Activated naive CD4-positive, alpha-beta T cell treated with anti-CD3 and anti-CD28 coated beads, Interleukin-2, amount 10 ng/mL, durations not matched to agents 7 days and 5 days (primary cell): Measurements from ENCODE around the gene SPATA31D3.
"Not testable (repeated sequence)": the region's sequence is repeated elsewhere in the genome, so short reads cannot be mapped to it uniquely, and the experiment has no call there.

Experiments used
- CTCF ChIA-PET: fragments of 350-600 bp; sonication (Branson Sonifier 250); formaldehyde crosslinking; loops from one replicate; lab custom pipeline; 2021; ENCODE audit warnings: antibody characterized with exemption; lab: Charles Lee
- DNase-seq: peaks from one replicate; pipeline ENCODE4 v3.0.0-alpha.2; 2020
- H3K27ac Mint-ChIP-seq: one replicate; pipeline ENCODE4 v1.8.0; 2021; ENCODE audit warnings: mild to moderate bottlenecking, moderate library complexity, mixed read lengths
- H3K27me3 Mint-ChIP-seq: one replicate; pipeline ENCODE4 v1.8.0; 2021; ENCODE audit warnings: mild to moderate bottlenecking, mixed read lengths
- H3K36me3 Mint-ChIP-seq: one replicate; pipeline ENCODE4 v1.8.0; 2021; ENCODE audit warnings: mixed read lengths
- H3K4me1 Mint-ChIP-seq: one replicate; pipeline ENCODE4 v1.8.0; 2021; ENCODE audit warnings: mixed read lengths
- H3K4me3 Mint-ChIP-seq: one replicate; pipeline ENCODE4 v1.8.0; 2021; ENCODE audit warnings: mild to moderate bottlenecking, moderate library complexity, mixed read lengths
- H3K9me3 Mint-ChIP-seq: one replicate; pipeline ENCODE4 v1.8.0; 2021; ENCODE audit warnings: mixed read lengths

The SPATA31D3 gene

DNA sequence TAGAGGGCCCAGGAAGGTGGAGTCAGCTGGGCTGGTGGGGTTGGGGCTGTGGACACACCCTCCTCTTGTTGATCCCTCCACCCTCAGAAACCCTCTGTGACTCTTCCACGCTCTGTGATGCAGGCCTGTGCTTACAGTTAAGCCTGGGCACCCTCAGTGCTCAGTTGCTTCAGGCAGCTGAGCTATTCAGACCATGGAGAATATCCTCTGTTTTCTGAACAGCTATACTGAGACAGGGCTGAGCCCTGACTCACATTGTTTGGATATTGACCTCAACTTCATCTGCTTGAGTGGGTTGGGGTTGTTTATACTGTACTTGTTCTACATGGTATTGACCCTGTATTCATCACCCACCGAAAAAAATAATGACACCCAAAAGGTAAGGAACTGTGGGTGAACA lies at the start of gene SPATA31D3:
Gene SPATA31D3 (plus strand): TSS at position 108 of the 400 bp plus-strand sequence. CDS start 86 bp downstream, at position 194.
- H3K9me3 Mint-ChIP-seq, H3K4me3 Mint-ChIP-seq, DNase-seq, CTCF ChIA-PET, H3K27me3 Mint-ChIP-seq, H3K27ac Mint-ChIP-seq, H3K36me3 Mint-ChIP-seq, H3K4me1 Mint-ChIP-seq: not testable (repeated sequence)

DNA sequence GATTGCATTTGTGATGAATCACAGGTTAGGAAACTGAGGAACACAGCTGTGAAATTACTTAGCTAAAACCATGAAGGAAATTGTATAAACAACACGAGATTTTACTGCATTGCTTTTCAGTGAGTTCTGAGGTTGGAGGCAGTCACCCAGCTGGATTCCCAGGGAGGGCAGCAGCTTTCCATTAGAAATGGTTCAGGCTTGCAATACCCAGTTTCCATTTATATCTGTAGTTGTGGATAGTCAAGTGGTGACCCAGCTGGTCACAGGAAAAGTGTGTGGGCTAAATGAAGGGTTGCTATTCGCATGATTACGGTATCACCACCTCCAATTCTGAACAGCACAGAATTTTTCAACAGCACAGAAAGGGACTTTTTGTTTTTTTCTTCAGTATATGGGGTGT lies 49.4 kb upstream of the SPATA31D3 start:
- H3K27me3 Mint-ChIP-seq = no peaks in the 10 kb centered on the region
- H3K4me3 Mint-ChIP-seq = no peak overlapping the region
- no peak for DNase-seq
- no peaks in the 10 kb centered on the region for H3K4me1 Mint-ChIP-seq
- no peak overlapping the region for H3K27ac Mint-ChIP-seq
- no peaks in the 10 kb centered on the region for H3K36me3 Mint-ChIP-seq
- no peaks in the 10 kb centered on the region for H3K9me3 Mint-ChIP-seq
- CTCF ChIA-PET = no interaction called here

DNA sequence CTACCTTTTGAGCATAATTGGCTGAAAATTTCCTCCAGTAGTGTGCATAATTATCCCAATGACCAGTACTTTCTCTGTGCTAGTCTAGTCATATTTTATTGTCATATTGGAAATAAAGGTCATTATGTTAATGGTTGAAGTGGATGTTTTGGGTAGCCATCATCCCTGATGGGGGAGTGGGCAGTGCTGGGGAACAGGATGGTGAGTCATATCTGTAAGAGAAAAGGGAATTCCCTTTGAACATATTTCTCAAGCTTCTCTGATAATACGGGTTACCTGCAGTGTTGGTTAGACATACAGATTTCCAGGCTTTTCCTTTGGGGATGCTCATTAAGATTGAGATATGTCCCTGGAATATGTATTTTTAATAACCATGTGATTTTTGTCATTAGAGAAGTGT lies 48.4 kb upstream of the SPATA31D3 start:
- H3K36me3 Mint-ChIP-seq = no peaks in the 10 kb centered on the region
- H3K27me3 Mint-ChIP-seq = no peaks in the 10 kb centered on the region
- CTCF ChIA-PET = no interaction called here
- H3K9me3 Mint-ChIP-seq = no peaks in the 10 kb centered on the region
- no peak for DNase-seq
- H3K4me1 Mint-ChIP-seq = no peaks in the 10 kb centered on the region
- H3K4me3 Mint-ChIP-seq = no peak overlapping the region
- H3K27ac Mint-ChIP-seq = no peak overlapping the region

DNA sequence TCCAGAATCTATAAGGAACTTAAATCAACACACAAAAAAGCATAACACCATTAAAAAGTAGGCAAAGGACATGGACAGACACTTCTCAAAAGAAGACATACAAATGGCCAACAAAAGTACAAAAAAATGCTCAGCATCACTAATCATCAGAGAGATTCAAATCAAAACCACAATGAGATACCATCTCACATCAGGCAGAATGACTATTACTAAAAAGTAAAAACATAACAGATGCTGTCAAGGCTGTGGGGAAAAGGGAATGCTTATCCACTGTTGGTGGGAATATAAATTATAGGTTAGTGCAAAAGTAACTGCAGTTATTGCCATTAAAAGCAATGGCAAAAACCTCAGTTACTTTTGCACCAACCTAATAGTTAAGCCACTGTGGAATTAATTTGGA lies 47.2 kb upstream of the SPATA31D3 start:
- no peaks in the 10 kb centered on the region for H3K4me1 Mint-ChIP-seq
- H3K27me3 Mint-ChIP-seq = no peaks in the 10 kb centered on the region
- no peak overlapping the region for H3K4me3 Mint-ChIP-seq
- CTCF ChIA-PET = no interaction called here
- DNase-seq = no peak
- no peak overlapping the region for H3K27ac Mint-ChIP-seq
- H3K36me3 Mint-ChIP-seq = no peaks in the 10 kb centered on the region
- H3K9me3 Mint-ChIP-seq = no peaks in the 10 kb centered on the region

DNA sequence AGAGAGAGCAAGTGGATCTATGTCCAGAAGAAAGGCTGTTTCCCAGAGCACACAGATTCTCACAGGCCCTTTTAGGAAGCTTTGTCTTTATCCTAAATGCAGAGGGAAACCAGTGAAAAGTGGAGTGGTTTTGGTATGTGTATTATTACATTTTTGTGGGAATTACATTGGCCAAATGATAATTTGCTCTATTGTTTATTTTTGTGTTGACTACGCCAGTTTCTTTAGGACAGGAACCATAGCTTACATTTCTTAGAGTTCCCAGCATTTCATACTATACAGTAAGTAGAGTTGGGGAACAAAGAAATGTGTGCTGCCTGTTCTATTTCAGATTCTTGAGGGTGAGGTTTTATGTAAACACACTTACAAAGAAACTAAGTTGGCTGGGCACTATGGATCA lies 44.4 kb upstream of the SPATA31D3 start:
- Mint-ChIP-seq H3K36me3 (no peaks in the 10 kb centered on the region), H3K4me1 (no peaks in the 10 kb centered on the region), H3K9me3 (no peaks in the 10 kb centered on the region), H3K4me3 (no peak overlapping the region), H3K27ac (no peak overlapping the region), H3K27me3 (no peaks in the 10 kb centered on the region)
- CTCF ChIA-PET = no interaction called here
- no peak for DNase-seq

DNA sequence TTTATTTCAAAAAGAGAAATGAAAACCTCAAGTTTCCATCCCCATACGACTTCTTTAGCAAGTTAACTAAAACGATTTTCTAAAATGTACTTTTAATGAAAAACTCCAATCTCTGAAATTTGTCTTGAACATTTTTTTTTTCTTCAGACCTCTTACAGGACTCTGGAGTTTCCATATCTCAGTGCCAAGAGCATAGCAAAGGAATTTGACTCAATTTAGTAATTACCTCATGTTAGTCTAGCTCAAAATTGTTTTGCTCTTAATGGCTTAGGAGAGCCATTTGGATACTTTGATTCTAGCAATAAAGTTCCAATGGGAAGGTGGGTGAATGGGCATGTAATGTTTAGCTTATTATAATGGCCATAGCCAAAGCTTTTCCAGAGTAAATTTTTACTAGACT lies 41.1 kb upstream of the SPATA31D3 start:
- CTCF ChIA-PET = interaction anchor here (0.6 kb wide), 1 partner anchor 225 kb away, joined by 3 read pairs; no protein-coding TSS in a partner anchor

DNA sequence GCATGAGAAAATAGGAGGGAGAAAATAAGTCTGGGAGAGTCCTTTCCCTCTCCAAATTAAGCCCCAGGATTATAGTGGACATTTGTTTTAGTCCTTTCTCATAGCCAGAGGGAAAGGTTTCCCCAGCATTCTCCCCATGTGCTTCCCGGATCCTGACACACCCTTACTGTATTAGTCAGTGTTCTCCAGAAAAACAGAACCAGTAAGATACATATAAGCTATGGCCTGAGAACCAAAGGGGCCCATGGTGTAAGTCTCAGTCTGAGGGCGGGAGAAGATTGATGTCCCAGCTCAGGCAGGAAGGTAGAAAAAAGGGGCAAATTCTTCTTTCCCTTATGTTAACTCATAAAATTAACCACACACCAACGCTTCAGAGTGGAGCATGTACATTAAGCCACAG lies 40.7 kb upstream of the SPATA31D3 start:
- no peaks in the 10 kb centered on the region for H3K27me3 Mint-ChIP-seq
- no peaks in the 10 kb centered on the region for H3K9me3 Mint-ChIP-seq
- H3K4me1 Mint-ChIP-seq = no peaks in the 10 kb centered on the region
- no peak overlapping the region for H3K4me3 Mint-ChIP-seq
- no peak overlapping the region for H3K27ac Mint-ChIP-seq
- DNase-seq = no peak
- CTCF ChIA-PET = interaction anchor here (0.6 kb wide), 1 partner anchor 225 kb away, joined by 3 read pairs; no protein-coding TSS in a partner anchor
- H3K36me3 Mint-ChIP-seq = no peaks in the 10 kb centered on the region

More for the DNA sequence above, 41.1 kb upstream of the SPATA31D3 start:
- no peaks in the 10 kb centered on the region for H3K9me3 Mint-ChIP-seq
- H3K4me3 Mint-ChIP-seq = no peak overlapping the region
- H3K27ac Mint-ChIP-seq = no peak overlapping the region
- H3K36me3 Mint-ChIP-seq = no peaks in the 10 kb centered on the region
- no peaks in the 10 kb centered on the region for H3K4me1 Mint-ChIP-seq
- no peak for DNase-seq
- no peaks in the 10 kb centered on the region for H3K27me3 Mint-ChIP-seq

DNA sequence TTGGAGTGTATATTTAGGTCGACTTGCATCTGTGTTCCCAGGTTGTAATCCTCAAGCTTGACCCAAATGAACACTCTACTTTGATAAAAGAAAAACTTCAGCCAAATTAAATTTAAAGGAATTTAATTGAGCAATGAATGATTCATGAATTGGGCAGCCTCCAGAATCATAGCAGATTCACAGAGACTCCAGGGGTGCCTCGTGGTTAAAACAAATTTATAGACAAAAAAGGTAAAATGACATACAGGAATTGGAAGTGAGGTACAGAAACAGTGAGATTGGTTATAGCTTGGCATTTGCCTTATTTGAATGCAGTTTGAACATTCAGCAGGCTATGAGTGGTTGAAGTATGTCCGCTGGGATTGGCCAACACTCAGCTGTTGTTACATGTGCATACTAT lies 36.6 kb upstream of the SPATA31D3 start:
- H3K36me3 Mint-ChIP-seq = no peaks in the 10 kb centered on the region
- no peak overlapping the region for H3K4me3 Mint-ChIP-seq
- no peak overlapping the region for H3K27ac Mint-ChIP-seq
- CTCF ChIA-PET = no interaction called here
- H3K9me3 Mint-ChIP-seq = no peaks in the 10 kb centered on the region
- H3K27me3 Mint-ChIP-seq = no peaks in the 10 kb centered on the region
- no peaks in the 10 kb centered on the region for H3K4me1 Mint-ChIP-seq
- no peak for DNase-seq

DNA sequence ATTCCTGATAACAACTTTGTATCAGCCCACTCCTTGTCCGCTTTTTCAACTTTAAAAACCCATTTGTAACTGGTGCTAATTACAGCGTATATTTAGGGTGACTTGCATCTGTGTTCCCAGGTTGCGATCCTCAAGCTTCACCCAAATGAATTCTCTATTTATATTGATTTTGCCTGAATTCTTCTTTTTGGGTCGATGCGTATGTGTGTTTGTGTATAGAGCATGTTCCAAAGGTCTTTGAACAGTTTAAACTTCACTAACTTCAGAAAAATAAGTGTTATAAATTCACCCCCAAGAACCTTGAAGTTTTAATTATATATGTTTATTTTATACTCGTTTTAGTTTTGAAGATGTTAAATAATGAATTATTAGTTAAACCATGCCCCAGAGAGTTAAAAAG lies 31.2 kb upstream of the SPATA31D3 start:
- DNase-seq = no peak
- Mint-ChIP-seq H3K27ac (no peak overlapping the region), H3K9me3 (peaks cover 4% of the 10 kb centered on the region), H3K4me1 (no peaks in the 10 kb centered on the region), H3K4me3 (no peak overlapping the region), H3K36me3 (no peaks in the 10 kb centered on the region), H3K27me3 (no peaks in the 10 kb centered on the region)
- CTCF ChIA-PET = no interaction called here

DNA sequence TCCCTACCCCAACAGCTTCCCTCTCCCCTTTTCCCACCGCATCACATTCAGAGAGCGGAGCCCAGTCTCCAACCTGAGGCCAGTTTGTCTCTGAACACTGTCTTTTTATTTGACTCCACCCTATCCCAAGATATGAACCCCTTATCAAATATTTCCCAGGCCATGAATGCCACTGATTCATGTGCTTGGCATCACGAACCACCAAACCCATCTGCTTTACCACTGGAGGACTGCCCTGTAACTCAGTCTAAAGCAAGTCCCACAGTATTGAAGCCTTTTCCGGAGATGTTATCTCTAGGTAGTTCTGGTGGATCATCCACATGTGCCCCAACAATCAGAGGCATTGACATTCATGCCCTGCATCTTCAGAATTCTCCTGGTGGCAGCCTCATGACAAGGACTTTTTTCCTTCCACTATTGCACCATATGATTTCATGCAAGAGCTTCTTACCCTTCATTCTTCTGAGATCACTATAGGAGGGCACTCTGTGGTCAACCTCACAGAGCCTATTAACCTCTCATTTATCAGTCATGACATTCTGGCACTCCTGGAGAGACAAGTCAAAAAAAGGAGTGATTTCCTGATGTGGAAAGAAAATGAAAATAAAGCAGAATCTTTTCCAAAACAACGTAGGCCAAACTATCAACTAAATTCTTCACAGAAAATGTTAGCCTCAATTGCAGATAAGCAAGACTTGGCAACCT lies 27.3 kb upstream of the SPATA31D3 start:
- CTCF ChIA-PET = no interaction called here
- Mint-ChIP-seq H3K27me3 (no peaks in the 10 kb centered on the region), H3K4me3 (no peak overlapping the region), H3K9me3 (peaks cover 4% of the 10 kb centered on the region), H3K4me1 (no peaks in the 10 kb centered on the region), H3K27ac (no peak overlapping the region), H3K36me3 (no peaks in the 10 kb centered on the region)
- no peak for DNase-seq

DNA sequence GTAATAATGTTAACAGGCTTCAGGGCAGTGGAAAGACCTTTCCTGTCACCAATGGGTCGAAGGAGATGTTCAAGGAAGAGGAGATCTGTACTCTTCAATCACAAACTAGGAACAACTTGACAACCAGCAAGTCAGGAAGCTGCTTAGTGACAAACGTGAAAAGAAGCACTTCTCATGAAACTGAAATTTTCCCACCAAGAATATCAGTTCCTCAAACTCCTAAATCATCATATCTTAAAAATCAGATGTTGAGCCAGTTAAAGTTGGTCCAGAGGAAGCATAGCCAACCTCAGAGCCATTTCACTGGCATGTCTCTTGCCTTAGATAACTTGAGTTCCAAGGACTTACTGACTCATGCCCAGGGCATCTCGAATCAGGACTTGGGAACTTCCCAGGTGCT lies 24.8 kb upstream of the SPATA31D3 start:
- H3K4me1 Mint-ChIP-seq, H3K4me3 Mint-ChIP-seq, H3K27me3 Mint-ChIP-seq, H3K36me3 Mint-ChIP-seq, H3K9me3 Mint-ChIP-seq, DNase-seq, H3K27ac Mint-ChIP-seq, CTCF ChIA-PET: not testable (repeated sequence)

DNA sequence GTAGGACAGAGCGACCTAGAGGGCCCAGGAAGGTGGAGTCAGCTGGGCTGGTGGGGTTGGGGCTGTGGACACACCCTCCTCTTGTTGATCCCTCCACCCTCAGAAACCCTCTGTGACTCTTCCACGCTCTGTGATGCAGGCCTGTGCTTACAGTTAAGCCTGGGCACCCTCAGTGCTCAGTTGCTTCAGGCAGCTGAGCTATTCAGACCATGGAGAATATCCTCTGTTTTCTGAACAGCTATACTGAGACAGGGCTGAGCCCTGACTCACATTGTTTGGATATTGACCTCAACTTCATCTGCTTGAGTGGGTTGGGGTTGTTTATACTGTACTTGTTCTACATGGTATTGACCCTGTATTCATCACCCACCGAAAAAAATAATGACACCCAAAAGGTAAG lies 15.0 kb upstream of the SPATA31D3 start, which contains the start of gene SPATA31D4:
Gene SPATA31D4 (plus strand): TSS at position 124 of the 400 bp plus-strand sequence. CDS start 86 bp downstream, at position 210.
- H3K9me3 Mint-ChIP-seq, H3K4me1 Mint-ChIP-seq, H3K36me3 Mint-ChIP-seq, H3K27me3 Mint-ChIP-seq, DNase-seq, CTCF ChIA-PET, H3K4me3 Mint-ChIP-seq, H3K27ac Mint-ChIP-seq: not testable (repeated sequence)

DNA sequence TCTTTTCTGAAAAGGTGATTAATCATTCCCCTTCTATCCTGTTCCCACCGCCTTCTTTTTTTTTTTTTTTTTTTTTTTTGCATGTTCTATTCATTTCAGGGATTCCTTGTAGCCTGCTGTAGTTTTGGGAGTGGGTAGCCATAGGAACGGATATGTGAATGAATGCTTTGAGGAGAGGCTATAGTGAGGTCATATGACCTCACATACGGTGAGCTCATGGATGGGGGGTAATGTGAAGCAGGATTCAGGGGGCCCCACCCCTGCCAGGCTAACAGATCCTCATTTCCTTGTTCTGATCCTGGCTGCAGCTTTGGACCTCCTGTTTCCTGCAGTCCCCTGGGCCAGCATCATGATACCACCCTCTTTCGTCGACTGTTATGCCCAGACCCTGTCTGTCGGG lies 13.2 kb upstream of the SPATA31D3 start:
- H3K4me3 Mint-ChIP-seq = not testable (repeated sequence)

DNA sequence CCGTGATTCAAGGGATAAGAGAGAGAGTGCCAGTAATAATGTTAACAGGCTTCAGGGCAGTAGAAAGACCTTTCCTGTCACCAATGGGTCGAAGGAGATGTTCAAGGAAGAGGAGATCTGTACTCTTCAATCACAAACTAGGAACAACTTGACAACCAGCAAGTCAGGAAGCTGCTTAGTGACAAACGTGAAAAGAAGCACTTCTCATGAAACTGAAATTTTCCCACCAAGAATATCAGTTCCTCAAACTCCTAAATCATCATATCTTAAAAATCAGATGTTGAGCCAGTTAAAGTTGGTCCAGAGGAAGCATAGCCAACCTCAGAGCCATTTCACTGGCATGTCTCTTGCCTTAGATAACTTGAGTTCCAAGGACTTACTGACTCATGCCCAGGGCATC lies 9.8 kb upstream of the SPATA31D3 start:
- CTCF ChIA-PET, H3K9me3 Mint-ChIP-seq, DNase-seq, H3K27me3 Mint-ChIP-seq, H3K4me3 Mint-ChIP-seq, H3K36me3 Mint-ChIP-seq, H3K4me1 Mint-ChIP-seq, H3K27ac Mint-ChIP-seq: not testable (repeated sequence)

More for the DNA sequence above, 13.2 kb upstream of the SPATA31D3 start:
- H3K4me1 Mint-ChIP-seq, H3K36me3 Mint-ChIP-seq, CTCF ChIA-PET, DNase-seq, H3K27ac Mint-ChIP-seq, H3K9me3 Mint-ChIP-seq, H3K27me3 Mint-ChIP-seq: not testable (repeated sequence)

DNA sequence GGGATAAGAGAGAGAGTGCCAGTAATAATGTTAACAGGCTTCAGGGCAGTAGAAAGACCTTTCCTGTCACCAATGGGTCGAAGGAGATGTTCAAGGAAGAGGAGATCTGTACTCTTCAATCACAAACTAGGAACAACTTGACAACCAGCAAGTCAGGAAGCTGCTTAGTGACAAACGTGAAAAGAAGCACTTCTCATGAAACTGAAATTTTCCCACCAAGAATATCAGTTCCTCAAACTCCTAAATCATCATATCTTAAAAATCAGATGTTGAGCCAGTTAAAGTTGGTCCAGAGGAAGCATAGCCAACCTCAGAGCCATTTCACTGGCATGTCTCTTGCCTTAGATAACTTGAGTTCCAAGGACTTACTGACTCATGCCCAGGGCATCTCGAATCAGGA lies 5.3 kb downstream of the SPATA31D3 start:
- H3K9me3 Mint-ChIP-seq = not testable (repeated sequence)

More for the DNA sequence above, 5.3 kb downstream of the SPATA31D3 start:
- CTCF ChIA-PET, H3K27ac Mint-ChIP-seq, H3K4me1 Mint-ChIP-seq, DNase-seq, H3K36me3 Mint-ChIP-seq, H3K4me3 Mint-ChIP-seq, H3K27me3 Mint-ChIP-seq: not testable (repeated sequence)
